Measurements from ENCODE around the gene CNTF. TPM values are rescaled to one million over a fixed set of nuclear protein-coding genes. Genes with fewer than 3 reads are reported as not detected.

CNTF gene
- total RNA-seq, 4 donors from 2014 or later: 2.1 to 2.5 (median 2.4) TPM

DNA sequence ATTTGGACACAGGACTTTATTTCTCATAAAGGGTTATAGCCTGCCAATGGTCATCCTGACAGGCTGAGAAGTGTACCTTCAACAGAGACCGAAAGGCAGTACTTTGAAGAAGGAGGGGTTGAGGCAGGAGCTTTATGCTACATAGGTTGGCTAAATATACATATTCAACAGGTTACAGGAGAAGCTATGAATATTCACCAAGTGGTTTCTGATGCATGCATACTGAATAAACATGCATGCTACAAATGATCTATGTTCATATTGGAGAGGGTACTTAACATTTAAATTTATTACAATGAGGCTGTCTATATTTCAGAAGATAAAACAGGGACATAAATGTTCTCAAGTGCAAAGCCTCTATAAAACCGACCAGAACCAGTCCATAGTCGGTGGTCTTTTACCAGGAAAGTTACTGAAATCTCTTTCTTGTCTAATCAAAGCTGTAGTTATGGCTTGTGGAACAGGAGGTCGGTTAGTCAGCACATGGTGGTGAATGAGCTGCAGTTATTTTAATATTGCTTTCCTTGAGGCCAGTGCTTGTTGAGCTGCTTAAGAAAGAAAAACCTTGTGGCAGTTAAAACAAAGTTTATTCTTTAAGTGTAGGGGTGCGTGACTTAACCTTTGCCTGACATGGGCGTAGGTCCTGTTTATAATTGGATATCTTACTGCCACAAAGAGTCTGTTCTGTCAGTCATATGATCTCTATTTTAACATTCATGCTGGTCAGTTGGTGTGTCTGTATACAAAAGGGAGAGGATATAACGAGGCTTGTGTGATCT, 19.5 kb downstream of the CNTF start:
- no peak for DNase-seq (ENCODE audit: low spot score)
- no peak for ATAC-seq (ENCODE audit: low FRiP score)
- TF ChIP-seq, protein P1, sequence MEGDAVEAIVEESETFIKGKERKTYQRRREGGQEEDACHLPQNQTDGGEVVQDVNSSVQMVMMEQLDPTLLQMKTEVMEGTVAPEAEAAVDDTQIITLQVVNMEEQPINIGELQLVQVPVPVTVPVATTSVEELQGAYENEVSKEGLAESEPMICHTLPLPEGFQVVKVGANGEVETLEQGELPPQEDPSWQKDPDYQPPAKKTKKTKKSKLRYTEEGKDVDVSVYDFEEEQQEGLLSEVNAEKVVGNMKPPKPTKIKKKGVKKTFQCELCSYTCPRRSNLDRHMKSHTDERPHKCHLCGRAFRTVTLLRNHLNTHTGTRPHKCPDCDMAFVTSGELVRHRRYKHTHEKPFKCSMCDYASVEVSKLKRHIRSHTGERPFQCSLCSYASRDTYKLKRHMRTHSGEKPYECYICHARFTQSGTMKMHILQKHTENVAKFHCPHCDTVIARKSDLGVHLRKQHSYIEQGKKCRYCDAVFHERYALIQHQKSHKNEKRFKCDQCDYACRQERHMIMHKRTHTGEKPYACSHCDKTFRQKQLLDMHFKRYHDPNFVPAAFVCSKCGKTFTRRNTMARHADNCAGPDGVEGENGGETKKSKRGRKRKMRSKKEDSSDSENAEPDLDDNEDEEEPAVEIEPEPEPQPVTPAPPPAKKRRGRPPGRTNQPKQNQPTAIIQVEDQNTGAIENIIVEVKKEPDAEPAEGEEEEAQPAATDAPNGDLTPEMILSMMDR (IDR thresholded peaks at IDR 0.05): no peak

- TF ChIP-seq, protein P1 (IDR thresholded peaks at IDR 0.05): no peak
- DNase-seq (ENCODE audit: low spot score) (no peak), ATAC-seq (ENCODE audit: low FRiP score) (no peak)
Observed at GRCh38 chr11:58645854-58646253, 23.4 kb downstream of the CNTF start.

GRCh38 chr11:58647141-58647699, 24.8 kb downstream of the CNTF start:
- ATAC-seq (ENCODE audit: low FRiP score) (no peak), DNase-seq (ENCODE audit: low spot score) (no peak)
- TF ChIP-seq, protein P1 (IDR thresholded peaks at IDR 0.05): no peak

DNA sequence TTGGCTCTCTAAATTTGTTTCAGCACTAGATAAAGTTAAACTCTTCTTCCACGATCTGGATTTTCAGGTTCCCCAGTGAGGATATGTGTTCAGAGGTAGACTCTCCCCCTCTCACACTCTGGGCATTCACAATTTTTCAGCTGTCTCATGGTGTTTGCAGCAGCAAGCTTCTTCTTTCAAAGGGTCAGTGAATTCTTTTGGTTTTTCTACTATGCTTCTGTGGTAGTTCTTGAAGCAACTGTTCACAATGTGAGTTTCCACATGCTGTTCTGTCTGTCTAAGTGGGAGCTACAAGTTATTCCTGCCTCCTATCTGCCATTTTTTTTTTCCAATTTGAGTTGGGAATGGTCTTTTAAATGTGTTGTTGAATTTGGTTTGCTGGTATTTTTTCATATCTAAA, 25.4 kb downstream of the CNTF start:
- no peak for ATAC-seq (ENCODE audit: low FRiP score)
- DNase-seq (ENCODE audit: low spot score): no peak
- TF ChIP-seq, protein P1 (IDR thresholded peaks at IDR 0.05): no peak

DNA sequence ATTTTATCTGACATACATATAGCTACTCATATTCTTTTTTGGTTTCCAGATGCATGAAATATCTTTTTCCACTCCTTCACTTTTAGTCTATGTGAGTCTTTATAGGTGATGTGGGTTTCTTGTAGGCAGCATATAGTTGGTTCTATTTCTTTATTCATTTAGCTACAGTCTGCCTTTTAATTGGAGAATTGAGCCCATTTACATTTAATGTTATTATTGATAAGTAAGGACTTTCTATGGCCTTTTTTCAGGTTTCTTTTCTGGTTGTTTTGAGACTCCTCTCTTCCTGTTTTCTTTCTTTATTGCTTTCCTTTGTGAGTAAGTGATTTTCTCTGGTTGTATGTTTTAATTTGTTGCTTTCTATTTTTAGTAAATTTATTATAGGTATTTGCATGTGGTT, 27.2 kb downstream of the CNTF start:
- ATAC-seq (ENCODE audit: low FRiP score) (no peak), DNase-seq (ENCODE audit: low spot score) (no peak)
- TF ChIP-seq, protein P1 (IDR thresholded peaks at IDR 0.05): no peak

- TF ChIP-seq, protein P1 (IDR thresholded peaks at IDR 0.05): no peak
- ATAC-seq (ENCODE audit: low FRiP score) (no peak), DNase-seq (ENCODE audit: low spot score) (no peak)
Observed at GRCh38 chr11:58650496-58650895, 28.0 kb downstream of the CNTF start.
